ENCODE data around the gene CORO2B.

Gene CORO2B

GRCh38 chr15:68770216-68770615 is 191.4 kb downstream of the CORO2B start:
- no peak for TF ChIP-seq CTCF (IDR thresholded peaks at IDR 0.05; ENCODE audit: insufficient read depth, low read length, poor library complexity, severe bottlenecking)
- no peak for TF ChIP-seq EZH2phosphoT487 (conservative IDR thresholded peaks at IDR 0.05; ENCODE audit: low read length)
- Histone ChIP-seq H3K9ac (ENCODE audit: low read length) (no peak overlapping the region), H3K9me2 (replicated peaks; ENCODE audit: insufficient read depth, low read length) (no peaks in the 10 kb centered on the region), H3K36me3 (ENCODE audit: low read length) (no peaks in the 10 kb centered on the region), H3K27ac (ENCODE audit: low read depth, low read length) (no peak overlapping the region), H3F3A (ENCODE audit: insufficient read depth) (no peaks in the 10 kb centered on the region), H3K27me3 (ENCODE audit: low read length) (no peaks in the 10 kb centered on the region), H2AFZ (ENCODE audit: low read depth, low read length, severe bottlenecking) (no peak overlapping the region), H3K79me2 (ENCODE audit: insufficient read depth, low read length) (no peaks in the 10 kb centered on the region), H4K20me1 (ENCODE audit: low read depth, low read length) (no peaks in the 10 kb centered on the region), H3K4me2 (ENCODE audit: low read depth, low read length, poor library complexity, severe bottlenecking) (no peak overlapping the region), H3K4me3 (ENCODE audit: insufficient read depth, low read length, poor library complexity, severe bottlenecking) (no peak overlapping the region), H3K9me3 (ENCODE audit: insufficient read depth, low read length) (no peaks in the 10 kb centered on the region)

GRCh38 chr15:68773036-68773435 is 194.2 kb downstream of the CORO2B start:
- no peaks in the 10 kb centered on the region for H4K20me1 ChIP-seq (ENCODE audit: low read depth, low read length)
- no peak for TF ChIP-seq CTCF (IDR thresholded peaks at IDR 0.05; ENCODE audit: insufficient read depth, low read length, poor library complexity, severe bottlenecking)
- no peak for TF ChIP-seq EZH2phosphoT487 (conservative IDR thresholded peaks at IDR 0.05; ENCODE audit: low read length)
- no peak overlapping the region for H2AFZ ChIP-seq (ENCODE audit: low read depth, low read length, severe bottlenecking)

GRCh38 chr15:68774120-68774519 is 195.3 kb downstream of the CORO2B start:
- no peak overlapping the region for H3K27ac ChIP-seq (ENCODE audit: low read depth, low read length)
- peaks cover 6% of the 10 kb centered on the region; the same call in 1 of the 2 replicates for H3K36me3 ChIP-seq (ENCODE audit: low read length)
- peaks cover 12% of the 10 kb centered on the region; the same call in 1 of the 2 replicates for H3F3A ChIP-seq (ENCODE audit: insufficient read depth)
- H3K9me2 ChIP-seq (replicated peaks; ENCODE audit: insufficient read depth, low read length): no peaks in the 10 kb centered on the region
- no peaks in the 10 kb centered on the region for H3K79me2 ChIP-seq (ENCODE audit: insufficient read depth, low read length)
- H4K20me1 ChIP-seq (ENCODE audit: low read depth, low read length): no peaks in the 10 kb centered on the region
- no peak overlapping the region for H3K9ac ChIP-seq (ENCODE audit: low read length)
- no peaks in the 10 kb centered on the region for H3K9me3 ChIP-seq (ENCODE audit: insufficient read depth, low read length)
- no peak for TF ChIP-seq EZH2phosphoT487 (conservative IDR thresholded peaks at IDR 0.05; ENCODE audit: low read length)
- TF ChIP-seq CTCF (IDR thresholded peaks at IDR 0.05; ENCODE audit: insufficient read depth, low read length, poor library complexity, severe bottlenecking): no peak
- H2AFZ ChIP-seq (ENCODE audit: low read depth, low read length, severe bottlenecking): no peak overlapping the region
- H3K4me3 ChIP-seq (ENCODE audit: insufficient read depth, low read length, poor library complexity, severe bottlenecking): no peak overlapping the region
- no peak overlapping the region for H3K4me2 ChIP-seq (ENCODE audit: low read depth, low read length, poor library complexity, severe bottlenecking)
- no peaks in the 10 kb centered on the region for H3K27me3 ChIP-seq (ENCODE audit: low read length)

More at GRCh38 chr15:68773036-68773435, 194.2 kb downstream of the CORO2B start:
- no peak overlapping the region for H3K9ac ChIP-seq (ENCODE audit: low read length)
- no peak overlapping the region for H3K4me3 ChIP-seq (ENCODE audit: insufficient read depth, low read length, poor library complexity, severe bottlenecking)
- H3F3A ChIP-seq (ENCODE audit: insufficient read depth): 0 out of 2 replicates have a peak, but pooled peaks cover 2% of the 10 kb centered on the region
- H3K27me3 ChIP-seq (ENCODE audit: low read length): no peaks in the 10 kb centered on the region
- no peak overlapping the region for H3K4me2 ChIP-seq (ENCODE audit: low read depth, low read length, poor library complexity, severe bottlenecking)
- no peaks in the 10 kb centered on the region for H3K9me3 ChIP-seq (ENCODE audit: insufficient read depth, low read length)
- H3K36me3 ChIP-seq (ENCODE audit: low read length): no peaks in the 10 kb centered on the region
- no peak overlapping the region for H3K27ac ChIP-seq (ENCODE audit: low read depth, low read length)
- H3K9me2 ChIP-seq (replicated peaks; ENCODE audit: insufficient read depth, low read length): no peaks in the 10 kb centered on the region
- H3K79me2 ChIP-seq (ENCODE audit: insufficient read depth, low read length): no peaks in the 10 kb centered on the region
